ENCODE measurements around the gene CSRNP3. TPM values are rescaled to one million over a fixed set of nuclear protein-coding genes. Genes with fewer than 3 reads are reported as not detected.

Gene CSRNP3
- total RNA-seq, 3 donors from 2014 or later = 2.0 to 5.2 (median 4.6) TPM

DNA sequence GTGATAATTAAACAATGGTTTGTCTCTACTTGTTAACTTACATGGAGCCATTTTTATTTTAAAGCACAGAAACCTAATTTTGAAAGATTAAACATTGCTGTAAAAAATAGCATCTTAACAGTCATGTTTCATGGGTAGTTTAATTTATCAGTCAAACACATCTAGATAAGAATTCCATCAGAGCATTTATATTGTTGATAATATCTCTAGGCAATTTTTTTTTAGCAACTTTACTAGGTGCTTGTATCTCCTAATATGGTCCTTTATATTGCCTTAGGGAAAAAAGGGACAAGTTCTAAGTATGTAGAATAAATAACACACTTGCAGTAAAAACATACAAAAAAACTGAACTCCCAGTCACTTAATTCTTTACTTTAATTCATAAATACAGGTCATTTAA is 863 bp downstream of the CSRNP3 start:
- TF ChIP-seq, protein P1, sequence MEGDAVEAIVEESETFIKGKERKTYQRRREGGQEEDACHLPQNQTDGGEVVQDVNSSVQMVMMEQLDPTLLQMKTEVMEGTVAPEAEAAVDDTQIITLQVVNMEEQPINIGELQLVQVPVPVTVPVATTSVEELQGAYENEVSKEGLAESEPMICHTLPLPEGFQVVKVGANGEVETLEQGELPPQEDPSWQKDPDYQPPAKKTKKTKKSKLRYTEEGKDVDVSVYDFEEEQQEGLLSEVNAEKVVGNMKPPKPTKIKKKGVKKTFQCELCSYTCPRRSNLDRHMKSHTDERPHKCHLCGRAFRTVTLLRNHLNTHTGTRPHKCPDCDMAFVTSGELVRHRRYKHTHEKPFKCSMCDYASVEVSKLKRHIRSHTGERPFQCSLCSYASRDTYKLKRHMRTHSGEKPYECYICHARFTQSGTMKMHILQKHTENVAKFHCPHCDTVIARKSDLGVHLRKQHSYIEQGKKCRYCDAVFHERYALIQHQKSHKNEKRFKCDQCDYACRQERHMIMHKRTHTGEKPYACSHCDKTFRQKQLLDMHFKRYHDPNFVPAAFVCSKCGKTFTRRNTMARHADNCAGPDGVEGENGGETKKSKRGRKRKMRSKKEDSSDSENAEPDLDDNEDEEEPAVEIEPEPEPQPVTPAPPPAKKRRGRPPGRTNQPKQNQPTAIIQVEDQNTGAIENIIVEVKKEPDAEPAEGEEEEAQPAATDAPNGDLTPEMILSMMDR (IDR thresholded peaks at IDR 0.05) = no peak
- intact Hi-C loops (cut with DNase I, micrococcal nuclease) = no loop called here
- Histone ChIP-seq H3K36me3 (ENCODE audit: low read depth) (no peaks in the 10 kb centered on the region), H3K9me3 (no peaks in the 10 kb centered on the region), H3K4me1 (ENCODE audit: low read depth) (no peaks in the 10 kb centered on the region), H3K4me3 (no peak overlapping the region)
- no peak for DNase-seq
- no peak for ATAC-seq

DNA sequence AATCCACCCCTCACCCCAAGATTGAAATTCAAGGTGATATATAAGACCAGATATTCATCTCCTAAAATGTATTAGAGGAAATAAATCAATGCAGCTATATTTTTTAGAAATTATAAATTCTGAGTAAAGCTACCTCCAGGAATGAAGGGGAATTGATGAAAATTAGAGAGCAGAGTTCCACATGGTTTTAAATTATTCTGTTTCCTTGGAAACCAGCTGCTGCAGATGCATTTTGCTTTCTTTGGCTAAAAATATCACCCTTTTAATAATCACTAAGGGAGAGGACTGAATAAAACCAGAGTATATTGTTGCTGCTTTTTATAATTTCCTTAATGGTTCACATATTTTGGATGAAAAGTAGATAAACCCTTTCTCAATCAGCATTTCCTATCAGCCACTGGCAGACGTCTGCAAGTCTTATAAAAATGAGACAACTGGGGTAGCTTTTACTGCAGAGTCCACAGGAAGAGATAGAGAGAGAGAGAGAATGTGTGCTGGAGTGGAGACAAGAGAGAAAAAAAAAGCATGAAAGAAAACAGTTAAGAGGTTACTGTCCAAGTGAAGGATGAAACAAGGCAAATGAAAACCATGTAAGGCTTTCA is 2.0 kb downstream of the CSRNP3 start:
- intact Hi-C loops (cut with DNase I, micrococcal nuclease) = no loop called here
- ATAC-seq = no peak
- TF ChIP-seq, protein P1 (IDR thresholded peaks at IDR 0.05) = no peak

DNA sequence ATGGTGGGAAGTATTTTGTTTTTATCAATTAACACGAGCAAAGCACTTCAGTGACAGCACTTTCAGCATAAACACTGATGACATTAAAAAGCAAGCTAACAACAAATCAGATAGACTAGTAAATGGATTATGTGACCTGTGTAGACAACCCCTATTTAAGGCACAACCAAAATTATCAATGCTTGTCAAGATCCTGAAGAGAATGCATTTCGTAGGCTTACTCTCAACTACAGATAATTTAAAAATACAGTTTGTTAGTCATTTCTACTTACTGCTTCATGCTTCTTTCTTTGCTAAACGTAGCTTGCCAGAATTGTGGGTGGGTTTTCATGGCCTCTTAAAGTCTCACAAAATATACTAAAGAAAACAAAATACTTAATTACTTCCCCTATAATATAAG is 3.4 kb downstream of the CSRNP3 start:
- H3K36me3 ChIP-seq (ENCODE audit: low read depth) = no peaks in the 10 kb centered on the region
- ATAC-seq (no peak), DNase-seq (no peak)
- no peak overlapping the region for H3K4me3 ChIP-seq
- no peaks in the 10 kb centered on the region for H3K9me3 ChIP-seq
- TF ChIP-seq, protein P1 (IDR thresholded peaks at IDR 0.05) = no peak
- intact Hi-C loops (cut with DNase I, micrococcal nuclease) = no loop called here
- H3K4me1 ChIP-seq (ENCODE audit: low read depth) = no peaks in the 10 kb centered on the region

More for the DNA sequence above, 2.0 kb downstream of the CSRNP3 start:
- Histone ChIP-seq H3K9me3 (no peaks in the 10 kb centered on the region), H3K4me3 (no peak overlapping the region), H3K36me3 (ENCODE audit: low read depth) (no peaks in the 10 kb centered on the region), H3K4me1 (ENCODE audit: low read depth) (no peaks in the 10 kb centered on the region)
- no peak for DNase-seq

- Histone ChIP-seq H3K9me3 (no peaks in the 10 kb centered on the region), H3K4me1 (ENCODE audit: low read depth) (no peaks in the 10 kb centered on the region), H3K36me3 (ENCODE audit: low read depth) (no peaks in the 10 kb centered on the region), H3K4me3 (no peak overlapping the region)
- intact Hi-C loops (cut with DNase I, micrococcal nuclease) = no loop called here
- DNase-seq (no peak), ATAC-seq (no peak)
- TF ChIP-seq, protein P1 (IDR thresholded peaks at IDR 0.05) = no peak
Measured at GRCh38 chr2:165474619-165475276, 5.2 kb downstream of the CSRNP3 start.

DNA sequence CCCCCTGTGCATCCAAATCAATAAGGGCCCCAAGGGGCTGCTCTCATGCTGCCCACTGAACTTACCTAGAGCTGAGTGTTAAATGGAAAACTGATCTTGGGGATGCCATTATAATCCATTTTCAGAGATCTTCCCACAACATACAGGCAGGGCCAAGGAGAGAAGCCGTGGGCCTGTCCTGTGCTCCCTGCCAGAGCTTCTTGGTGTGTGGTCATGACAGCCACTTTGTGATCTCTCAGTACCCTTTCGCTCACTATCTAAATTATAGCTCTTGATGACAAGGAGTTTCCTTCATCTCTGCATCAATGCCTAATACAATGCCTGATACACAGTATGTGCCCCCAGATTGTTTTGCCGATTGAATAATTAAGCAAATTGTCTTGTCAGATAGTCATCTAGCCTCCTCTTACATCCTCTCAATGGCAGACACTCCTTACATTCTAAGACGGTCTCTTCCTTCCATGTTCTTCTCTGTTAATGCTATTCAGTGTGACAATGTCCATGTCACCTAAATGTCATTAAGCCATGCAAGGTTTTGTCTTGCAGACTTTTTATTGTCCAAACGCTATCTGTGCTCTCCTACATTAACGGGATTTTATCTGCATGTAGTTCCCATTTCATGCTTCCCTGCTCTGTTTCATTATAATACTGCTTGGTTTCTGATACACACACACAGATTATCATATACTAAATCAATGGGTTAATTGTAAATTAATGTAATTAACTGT is 5.9 kb downstream of the CSRNP3 start:
- intact Hi-C loops (cut with DNase I, micrococcal nuclease) = no loop called here
- DNase-seq = no peak
- Histone ChIP-seq H3K36me3 (ENCODE audit: low read depth) (no peaks in the 10 kb centered on the region), H3K4me1 (ENCODE audit: low read depth) (no peaks in the 10 kb centered on the region), H3K9me3 (no peaks in the 10 kb centered on the region), H3K4me3 (no peak overlapping the region)
- TF ChIP-seq, protein P1 (IDR thresholded peaks at IDR 0.05) = no peak
- no peak for ATAC-seq

Measured in mucosa of descending colon (tissue), 3 donors.